Measurements from ENCODE around the gene BHLHE40.
"Not testable (repeated sequence)": the region's sequence is repeated elsewhere in the genome, so short reads cannot be mapped to it uniquely, and the experiment has no call there.

The BHLHE40 gene

DNA sequence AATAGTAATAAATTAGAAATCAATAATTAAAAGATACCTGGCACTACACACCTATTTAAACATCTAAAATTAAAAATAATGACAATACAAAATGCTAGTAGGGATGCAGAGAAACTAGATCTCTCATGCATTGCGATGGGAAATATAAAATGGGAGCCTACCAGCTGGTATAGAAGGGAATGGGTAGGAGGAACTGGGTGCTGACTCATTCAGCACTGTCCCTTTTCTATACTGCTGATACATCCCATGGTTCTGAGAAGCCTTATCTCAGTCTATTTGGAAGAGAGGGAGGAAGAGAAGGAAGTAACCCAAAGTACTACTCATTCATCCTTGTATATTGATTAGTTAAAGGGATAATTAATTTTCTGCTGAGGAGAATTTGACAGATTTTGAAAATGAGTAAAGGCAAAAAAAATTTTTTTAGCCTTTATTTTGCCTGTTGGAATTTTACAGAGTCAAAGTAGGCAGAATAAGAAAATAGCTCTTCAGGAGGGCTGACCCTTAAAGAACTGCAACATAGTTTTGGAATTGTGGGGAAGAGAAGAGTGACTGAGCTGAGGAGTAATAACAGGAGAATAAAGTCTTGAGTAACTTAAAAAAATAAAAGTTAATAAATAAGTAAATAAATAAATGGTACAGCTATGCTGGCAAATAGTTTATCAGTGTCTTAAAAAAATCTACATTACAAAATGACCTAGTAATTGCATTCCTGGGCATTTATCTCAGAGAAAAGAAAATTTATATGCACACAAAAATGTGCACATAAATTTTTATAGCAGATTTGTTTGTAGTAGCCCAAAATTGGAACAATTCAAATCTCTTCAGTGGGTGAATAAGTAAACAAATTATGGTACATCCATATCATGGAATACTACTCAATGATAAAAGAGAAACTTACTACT is 15.3 kb upstream of the BHLHE40 start:
- DNase-seq = no peak

DNA sequence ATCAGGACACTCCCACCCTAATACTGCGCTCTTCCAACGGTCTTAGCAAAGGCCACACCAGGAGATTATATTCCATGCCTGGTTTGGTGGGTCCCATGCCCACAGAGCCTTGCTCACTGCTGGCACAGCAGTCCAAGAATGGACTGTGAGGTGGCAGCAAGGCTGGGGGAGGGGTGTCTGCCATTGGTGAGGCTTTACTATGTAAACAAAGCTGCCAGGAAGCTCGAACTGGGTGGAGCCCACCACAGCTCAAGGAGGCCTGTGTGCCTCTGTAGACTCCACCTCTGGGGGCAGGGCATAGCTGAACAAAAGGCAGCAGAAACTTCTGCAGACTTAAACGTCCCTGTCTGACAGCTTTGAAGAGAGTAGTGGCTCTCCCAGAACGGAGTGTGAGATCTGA is 13.2 kb upstream of the BHLHE40 start:
- not testable (repeated sequence) for DNase-seq

DNA sequence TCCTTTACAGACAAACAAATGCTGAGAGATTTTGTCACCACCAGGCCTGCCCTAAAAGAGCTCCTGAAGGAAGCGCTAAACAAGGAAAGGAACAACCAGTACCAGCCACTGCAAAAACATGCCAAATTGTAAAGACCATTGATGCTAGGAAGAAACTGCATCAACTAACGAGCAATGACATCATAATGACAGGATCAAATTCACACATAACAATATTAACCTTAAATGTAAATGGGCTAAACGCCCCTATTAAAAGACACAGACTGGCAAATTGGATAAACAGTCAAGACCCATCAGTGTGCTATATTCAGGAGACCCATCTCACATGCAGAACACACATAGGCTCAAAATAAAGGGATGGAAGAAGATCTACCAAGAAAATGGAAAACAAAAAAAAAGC is 11.6 kb upstream of the BHLHE40 start:
- DNase-seq = not testable (repeated sequence)

DNA sequence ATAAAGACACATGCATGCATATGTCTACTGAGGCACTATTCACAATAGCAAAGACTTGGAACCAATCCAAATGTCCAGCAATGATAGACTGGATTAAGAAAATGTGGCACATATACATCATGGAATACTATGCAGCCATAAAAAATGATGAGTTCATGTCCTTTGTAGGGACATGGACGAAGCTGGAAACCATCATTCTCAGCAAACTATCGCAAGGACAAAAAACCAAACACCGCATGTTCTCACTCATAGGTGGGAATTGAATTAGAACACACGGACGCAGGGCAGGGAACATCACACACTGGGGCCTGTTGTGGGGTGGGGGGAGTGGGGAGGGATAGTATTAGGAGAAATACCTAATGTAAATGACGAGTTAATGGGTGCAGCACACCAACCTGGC is 7.8 kb upstream of the BHLHE40 start:
- not testable (repeated sequence) for DNase-seq

DNA sequence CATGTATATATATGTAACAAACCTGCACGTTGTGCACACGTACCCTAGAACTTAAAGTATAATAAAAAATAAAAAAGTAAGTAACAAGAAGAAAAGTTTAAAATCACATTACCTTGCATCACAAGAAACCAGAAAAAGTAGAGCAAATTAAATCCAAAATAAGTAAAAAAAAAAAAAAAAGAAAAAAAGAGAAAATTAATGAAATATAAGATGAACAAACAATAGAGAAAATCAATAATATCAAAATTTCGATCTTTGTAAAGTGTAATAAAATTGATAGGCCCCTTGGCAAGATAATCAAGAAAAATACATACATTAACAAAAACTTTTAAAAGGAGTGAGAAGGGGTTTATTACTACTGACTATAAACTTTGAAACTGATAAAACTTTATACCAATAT is 7.4 kb upstream of the BHLHE40 start:
- no peak for DNase-seq

DNA sequence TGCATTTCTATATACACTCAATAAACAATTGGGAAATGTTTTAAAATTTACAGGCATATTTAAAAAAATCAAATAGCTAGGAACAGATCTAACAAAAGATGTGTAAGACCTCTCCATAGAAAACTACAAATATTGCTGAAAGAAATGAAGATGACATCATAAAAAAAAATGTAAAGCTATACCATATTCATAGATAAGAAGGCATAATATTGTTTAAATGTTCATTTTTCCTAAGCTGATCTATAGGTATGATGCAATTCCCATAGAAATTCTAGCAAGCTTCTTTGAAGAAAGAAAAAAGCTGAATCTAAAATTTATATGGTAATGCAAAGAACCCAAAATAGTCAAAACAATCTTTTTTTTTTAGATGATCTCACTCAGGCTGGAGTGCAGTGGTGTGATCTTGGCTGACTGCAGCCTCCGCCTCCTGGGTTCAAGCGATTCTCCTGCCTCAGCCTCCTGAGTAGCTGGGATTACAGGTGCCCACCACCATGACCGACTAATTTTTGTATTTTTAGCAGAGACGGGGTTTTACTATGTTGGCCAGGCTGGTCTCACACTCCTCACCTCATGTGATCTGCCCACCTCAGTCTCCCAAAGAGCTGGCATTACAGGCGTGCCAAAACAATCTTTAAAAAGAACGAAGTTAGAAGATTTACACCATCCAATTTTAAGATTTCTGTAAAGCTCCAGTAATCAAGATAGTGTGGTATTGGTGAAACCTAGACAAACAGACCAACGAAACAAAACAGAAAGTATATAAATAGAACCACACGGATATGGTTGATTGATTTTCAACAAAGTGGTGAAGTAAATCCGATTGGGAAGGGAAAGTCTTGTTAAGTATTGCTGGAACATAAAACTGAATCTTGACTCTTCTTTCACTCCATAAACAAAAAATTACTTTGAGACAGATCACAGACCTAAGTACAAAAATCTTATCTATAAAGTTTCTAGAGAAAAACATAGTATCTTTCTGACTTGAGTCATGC is 6.3 kb upstream of the BHLHE40 start:
- no peak for DNase-seq

DNA sequence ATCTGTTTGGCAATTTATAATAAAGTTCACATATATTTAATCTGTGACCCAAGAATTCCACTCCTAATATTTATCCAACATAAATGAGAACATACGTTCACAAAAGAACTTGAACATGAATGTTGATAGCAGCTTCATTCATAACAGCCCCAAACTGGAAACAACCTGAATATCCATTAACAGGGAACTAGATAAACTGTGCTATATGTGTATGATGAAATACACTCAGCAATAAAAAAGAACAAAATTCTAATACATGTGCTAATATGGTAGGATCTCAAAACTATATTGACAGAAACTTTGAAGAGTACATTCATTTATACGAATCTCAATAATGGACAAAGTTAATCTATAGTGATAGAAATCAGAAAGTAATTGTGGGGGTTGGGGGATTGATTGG is 5.1 kb upstream of the BHLHE40 start:
- no peak for DNase-seq

DNA sequence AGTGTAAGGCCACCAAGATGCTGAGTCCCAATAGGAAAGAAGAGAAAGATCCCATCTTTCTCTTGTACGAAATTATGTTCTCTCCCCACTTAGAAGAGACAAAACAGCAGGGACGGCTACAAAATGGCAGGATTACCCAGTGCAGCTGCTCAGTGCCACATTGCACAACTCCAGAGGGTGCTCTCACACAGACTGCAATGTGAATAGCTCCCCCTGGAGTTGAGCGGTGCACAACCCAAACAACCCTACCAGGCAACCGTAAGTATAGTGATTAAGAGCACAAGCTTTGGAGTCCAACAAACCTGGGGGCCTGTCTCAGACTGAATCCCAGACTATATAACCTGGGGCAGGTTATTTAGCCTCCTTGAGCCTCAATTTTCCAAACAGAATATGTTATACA is 3.1 kb upstream of the BHLHE40 start:
- no peak for DNase-seq

DNA sequence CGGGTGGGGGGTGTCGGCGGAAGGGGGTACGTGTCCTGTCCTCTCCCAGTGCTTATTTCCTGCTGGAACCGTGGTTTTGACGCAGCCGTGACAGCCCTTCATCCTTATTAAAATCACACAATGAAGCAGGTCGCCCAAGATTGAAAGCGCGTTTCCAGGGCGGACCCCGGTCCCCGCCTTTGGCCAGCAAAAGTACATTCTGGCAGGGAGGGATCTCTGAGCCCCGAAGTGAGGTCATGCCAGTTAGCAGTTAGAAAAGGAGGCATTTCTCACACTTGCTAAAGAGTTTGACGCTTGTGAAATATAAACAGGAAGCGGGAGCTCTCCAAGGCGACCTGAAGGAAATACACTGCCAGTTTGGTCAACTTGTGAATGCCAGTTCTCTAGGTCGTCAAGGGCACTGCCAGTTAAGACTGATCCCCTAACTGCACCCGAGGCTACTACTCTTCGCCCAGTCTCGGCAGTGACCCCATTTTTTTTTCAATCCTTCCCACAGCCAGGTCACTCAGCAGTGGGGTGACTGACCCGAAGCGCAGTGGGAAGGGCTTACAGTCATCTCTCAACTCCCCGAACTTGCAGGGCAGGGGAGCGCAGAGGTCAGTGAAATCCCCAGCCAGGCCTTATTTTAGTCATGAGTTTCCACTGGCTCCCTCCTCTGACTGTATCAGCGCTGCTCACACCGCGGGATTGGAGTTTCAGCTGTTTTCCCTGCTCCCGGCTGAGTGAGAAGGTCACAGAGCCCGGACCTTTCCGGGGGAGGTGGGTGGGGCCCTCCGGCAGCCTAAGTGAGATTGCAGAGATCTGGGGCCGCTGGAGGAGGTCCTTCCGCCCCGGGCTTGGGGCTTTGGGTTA is 2.0 kb upstream of the BHLHE40 start:
- no peak for DNase-seq

DNA sequence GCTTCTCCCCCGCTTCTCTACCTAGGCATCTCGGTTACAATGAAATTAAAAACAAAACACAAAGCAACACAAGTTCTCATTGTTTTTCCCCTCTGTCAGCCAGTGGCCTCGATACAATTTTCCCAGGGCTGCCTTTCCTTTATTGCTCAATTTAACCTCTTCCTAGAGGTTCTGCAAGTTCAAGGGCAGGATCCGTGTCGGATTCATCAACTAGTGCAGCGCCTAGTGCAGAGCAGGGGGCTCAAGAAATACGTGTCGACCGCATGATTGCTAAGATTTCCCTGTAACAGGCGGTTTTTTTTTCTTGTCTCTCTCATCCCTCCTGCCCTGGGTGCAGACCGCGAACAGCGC is 1.4 kb upstream of the BHLHE40 start:
- DNase-seq = no peak

DNA sequence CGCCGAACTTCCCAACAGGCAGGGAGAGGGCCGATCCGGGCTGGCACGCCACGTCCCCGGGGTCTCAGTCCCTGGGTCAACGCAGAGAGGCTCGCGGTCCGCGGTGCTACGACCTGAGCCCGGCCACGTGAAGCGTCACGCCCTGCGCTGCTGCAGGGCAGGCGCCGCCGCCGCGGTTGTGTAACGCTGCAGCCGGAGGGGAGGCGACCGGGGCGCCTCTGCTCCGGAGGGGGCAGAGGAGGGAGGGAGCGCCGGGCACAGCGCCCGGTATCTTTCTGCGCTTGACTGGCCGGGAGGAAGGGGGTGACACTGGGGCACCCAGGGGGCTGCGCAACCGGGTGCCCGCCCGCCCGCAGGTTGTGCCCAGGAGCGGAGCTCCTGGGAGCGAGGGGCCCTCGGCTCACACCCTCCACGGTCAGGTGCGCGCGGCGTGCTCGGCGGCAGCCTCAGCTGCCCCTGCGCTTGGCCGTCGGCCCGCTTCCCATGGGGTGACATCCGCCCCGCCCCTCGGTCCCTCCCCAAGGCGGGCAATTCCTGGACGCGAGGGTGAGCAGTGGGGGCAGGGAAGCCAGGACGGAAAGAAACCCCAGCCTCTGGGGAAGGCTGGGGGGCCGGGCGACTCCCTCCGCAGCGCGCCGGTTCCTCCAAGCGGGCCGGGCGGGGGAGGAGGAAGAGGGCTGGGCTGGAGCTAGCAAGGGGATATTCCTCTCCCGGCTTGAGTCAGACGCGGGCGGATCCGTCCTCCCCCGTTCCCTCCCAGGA is 852 bp upstream of the BHLHE40 start:
- peak; percentile 40 for DNase-seq

DNA sequence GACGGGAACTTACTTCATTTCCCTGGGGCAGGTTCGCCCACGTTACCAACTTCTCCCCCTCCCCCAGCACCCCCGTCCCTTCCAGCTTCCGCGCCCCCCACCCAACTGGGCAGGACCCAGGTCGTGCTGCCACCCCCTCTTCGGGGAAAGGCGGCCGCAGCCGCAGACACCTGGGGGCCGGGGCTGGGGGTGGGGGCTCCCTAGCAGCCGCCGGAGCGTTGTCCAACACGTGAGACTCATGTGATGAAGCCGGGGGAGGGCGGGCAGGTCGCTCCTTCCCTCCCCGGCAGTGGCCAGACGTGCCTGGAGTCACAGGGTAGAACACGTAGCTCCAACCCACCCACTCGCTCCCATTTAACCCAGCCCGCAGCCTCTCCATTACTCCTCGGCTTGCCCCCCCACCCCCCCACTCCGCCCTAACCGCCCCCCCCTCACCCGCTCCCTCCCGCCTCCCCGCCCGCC is 240 bp upstream of the BHLHE40 start:
- DNase-seq = peak; percentile 32

DNA sequence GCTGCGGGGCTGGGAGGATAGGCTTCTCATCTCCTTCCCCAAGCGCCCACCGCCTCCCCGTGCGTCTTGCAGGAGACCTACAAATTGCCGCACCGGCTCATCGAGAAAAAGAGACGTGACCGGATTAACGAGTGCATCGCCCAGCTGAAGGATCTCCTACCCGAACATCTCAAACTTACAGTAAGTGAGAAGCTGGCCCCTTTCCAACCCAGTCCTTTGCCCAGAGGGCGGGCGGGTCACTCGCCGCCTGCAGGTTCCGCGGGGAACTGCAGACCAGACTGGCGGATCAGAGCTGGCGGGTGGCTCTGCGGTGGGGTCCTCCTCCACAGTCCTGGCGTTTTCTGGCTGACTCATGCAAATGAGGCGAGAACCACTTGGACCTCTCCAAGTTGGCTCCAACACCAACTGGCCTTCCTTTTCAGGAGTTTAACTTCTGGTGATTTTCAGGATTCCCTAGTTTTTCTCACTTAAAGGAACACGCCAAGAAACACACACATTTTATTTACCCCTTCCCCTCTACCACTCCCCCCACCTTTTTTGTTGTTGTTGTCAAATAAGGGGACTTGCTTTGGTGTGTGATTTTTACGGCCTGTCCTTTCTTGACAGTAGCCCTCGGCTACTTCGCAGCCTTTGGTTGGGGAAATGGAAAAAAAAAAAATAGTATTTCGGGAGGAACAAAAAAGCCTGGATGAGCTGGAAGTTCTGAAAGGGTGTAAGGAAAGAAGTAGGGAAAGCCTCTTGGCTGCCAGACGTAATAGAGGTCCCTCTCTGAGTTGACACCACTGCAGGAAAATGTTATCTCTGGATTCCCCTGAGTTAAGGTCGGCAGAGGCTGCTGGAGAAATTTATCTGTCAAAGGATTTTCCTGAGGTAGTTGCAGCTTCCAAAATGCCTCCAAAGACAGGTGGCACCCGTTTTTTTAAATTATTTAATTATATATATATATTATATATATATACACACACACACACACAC is 1.3 kb downstream of the BHLHE40 start:
- no peak for DNase-seq

DNA sequence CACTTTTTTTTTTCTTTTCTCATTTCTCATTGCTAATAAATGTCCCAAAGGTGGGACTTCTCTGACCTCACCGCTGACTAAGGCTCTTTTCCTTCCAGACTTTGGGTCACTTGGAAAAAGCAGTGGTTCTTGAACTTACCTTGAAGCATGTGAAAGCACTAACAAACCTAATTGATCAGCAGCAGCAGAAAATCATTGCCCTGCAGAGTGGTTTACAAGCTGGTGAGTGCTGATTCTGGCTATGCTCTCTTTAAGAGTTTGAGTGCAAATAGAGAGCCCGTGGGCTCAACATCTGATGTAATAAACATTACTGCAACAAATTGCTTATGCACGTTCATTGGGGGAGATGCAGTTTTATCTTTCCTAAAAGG is 2.0 kb downstream of the BHLHE40 start:
- no peak for DNase-seq

DNA sequence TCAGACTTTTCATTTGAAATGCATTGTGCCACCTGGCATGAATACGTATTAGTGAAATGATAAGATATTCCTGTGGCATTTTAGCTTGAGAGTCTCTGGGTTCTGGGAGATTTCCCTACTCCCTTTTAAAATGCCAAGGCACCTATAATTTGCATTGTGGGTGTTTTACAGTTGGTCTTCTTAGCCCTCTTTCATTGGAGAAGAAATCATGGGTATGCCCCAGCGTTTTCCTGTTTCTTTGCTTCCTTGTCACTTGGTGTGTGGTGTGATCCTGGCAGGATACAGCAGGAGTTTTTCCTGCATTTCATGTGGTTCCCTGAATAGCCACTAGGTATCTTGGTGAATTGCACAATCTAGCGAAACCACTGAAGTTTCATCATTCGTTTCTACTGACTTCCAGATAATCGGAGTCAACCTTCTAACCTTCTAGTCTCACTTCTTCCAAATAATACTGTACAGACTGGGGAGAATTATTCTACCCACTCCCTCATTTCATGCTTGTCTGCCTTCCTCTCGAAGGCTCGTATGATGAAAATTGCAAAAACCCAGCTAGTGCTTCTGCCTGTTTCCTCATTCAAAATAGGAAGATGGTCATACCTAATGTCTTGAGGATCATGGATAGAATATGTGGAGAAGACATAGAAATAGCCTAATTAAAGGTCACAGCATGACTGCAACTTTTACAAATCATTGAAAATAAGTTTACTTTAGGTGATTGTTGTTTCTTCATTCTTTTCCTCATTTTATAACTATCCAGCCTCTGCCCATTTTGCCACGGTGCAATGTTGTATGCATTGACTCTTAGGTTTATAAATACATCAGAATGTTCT is 2.6 kb downstream of the BHLHE40 start:
- DNase-seq = no peak

DNA sequence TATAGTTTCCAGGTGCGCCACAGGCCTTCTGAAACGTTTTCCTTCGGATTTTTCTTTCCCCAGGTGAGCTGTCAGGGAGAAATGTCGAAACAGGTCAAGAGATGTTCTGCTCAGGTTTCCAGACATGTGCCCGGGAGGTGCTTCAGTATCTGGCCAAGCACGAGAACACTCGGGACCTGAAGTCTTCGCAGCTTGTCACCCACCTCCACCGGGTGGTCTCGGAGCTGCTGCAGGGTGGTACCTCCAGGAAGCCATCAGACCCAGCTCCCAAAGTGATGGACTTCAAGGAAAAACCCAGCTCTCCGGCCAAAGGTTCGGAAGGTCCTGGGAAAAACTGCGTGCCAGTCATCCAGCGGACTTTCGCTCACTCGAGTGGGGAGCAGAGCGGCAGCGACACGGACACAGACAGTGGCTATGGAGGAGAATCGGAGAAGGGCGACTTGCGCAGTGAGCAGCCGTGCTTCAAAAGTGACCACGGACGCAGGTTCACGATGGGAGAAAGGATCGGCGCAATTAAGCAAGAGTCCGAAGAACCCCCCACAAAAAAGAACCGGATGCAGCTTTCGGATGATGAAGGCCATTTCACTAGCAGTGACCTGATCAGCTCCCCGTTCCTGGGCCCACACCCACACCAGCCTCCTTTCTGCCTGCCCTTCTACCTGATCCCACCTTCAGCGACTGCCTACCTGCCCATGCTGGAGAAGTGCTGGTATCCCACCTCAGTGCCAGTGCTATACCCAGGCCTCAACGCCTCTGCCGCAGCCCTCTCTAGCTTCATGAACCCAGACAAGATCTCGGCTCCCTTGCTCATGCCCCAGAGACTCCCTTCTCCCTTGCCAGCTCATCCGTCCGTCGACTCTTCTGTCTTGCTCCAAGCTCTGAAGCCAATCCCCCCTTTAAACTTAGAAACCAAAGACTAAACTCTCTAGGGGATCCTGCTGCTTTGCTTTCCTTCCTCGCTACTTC is 3.8 kb downstream of the BHLHE40 start:
- no peak for DNase-seq

DNA sequence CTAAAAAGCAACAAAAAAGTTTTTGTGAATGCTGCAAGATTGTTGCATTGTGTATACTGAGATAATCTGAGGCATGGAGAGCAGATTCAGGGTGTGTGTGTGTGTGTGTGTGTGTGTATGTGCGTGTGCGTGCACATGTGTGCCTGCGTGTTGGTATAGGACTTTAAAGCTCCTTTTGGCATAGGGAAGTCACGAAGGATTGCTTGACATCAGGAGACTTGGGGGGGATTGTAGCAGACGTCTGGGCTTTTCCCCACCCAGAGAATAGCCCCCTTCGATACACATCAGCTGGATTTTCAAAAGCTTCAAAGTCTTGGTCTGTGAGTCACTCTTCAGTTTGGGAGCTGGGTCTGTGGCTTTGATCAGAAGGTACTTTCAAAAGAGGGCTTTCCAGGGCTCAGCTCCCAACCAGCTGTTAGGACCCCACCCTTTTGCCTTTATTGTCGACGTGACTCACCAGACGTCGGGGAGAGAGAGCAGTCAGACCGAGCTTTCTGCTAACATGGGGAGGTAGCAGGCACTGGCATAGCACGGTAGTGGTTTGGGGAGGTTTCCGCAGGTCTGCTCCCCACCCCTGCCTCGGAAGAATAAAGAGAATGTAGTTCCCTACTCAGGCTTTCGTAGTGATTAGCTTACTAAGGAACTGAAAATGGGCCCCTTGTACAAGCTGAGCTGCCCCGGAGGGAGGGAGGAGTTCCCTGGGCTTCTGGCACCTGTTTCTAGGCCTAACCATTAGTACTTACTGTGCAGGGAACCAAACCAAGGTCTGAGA is 4.7 kb downstream of the BHLHE40 start:
- DNase-seq = no peak

DNA sequence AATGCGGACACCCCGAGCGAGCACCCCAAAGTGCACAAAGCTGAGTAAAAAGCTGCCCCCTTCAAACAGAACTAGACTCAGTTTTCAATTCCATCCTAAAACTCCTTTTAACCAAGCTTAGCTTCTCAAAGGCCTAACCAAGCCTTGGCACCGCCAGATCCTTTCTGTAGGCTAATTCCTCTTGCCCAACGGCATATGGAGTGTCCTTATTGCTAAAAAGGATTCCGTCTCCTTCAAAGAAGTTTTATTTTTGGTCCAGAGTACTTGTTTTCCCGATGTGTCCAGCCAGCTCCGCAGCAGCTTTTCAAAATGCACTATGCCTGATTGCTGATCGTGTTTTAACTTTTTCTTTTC is 5.3 kb downstream of the BHLHE40 start:
- no peak for DNase-seq

All from NCI-H1417 treated with DMSO at 0.1 percent for 48 hours (cell line).